Keratinocyte (primary cell): Measurements from ENCODE around the gene TMEM132C.

ENCODE experiments used
- EZH2 ChIP-seq: IDR thresholded peaks from one replicate; pipeline ENCODE4 v1.6.1; 2012; ENCODE audit warnings: inconsistent platforms, mild to moderate bottlenecking, low read length, moderate library complexity
- TF ChIP-seq, protein P1 (sequence below), 3 experiments: IDR thresholded peaks in 1 of 3; conservative IDR thresholded peaks in 1 of 3; optimal IDR thresholded peaks in 1 of 3; 2 replicates in 2 of 3; 3 replicates in 1 of 3; pipeline versions ENCODE3 to v1.5.1; 2011; ENCODE audit warnings: low read length in 3 of 3, mild to moderate bottlenecking in 3 of 3, moderate library complexity in 2 of 3, control low read depth in 1 of 3, inconsistent platforms in 1 of 3; ENCODE audit not compliant: insufficient read depth in 2 of 3; ENCODE audit errors: extremely low read depth in 1 of 3

GRCh38 chr12:128318946-128319345 is 52.0 kb downstream of the TMEM132C start:
- no peak for TF ChIP-seq EZH2
- TF ChIP-seq, protein P1, sequence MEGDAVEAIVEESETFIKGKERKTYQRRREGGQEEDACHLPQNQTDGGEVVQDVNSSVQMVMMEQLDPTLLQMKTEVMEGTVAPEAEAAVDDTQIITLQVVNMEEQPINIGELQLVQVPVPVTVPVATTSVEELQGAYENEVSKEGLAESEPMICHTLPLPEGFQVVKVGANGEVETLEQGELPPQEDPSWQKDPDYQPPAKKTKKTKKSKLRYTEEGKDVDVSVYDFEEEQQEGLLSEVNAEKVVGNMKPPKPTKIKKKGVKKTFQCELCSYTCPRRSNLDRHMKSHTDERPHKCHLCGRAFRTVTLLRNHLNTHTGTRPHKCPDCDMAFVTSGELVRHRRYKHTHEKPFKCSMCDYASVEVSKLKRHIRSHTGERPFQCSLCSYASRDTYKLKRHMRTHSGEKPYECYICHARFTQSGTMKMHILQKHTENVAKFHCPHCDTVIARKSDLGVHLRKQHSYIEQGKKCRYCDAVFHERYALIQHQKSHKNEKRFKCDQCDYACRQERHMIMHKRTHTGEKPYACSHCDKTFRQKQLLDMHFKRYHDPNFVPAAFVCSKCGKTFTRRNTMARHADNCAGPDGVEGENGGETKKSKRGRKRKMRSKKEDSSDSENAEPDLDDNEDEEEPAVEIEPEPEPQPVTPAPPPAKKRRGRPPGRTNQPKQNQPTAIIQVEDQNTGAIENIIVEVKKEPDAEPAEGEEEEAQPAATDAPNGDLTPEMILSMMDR (optimal IDR thresholded peaks at IDR 0.05 in 1 of 3, IDR thresholded peaks at IDR 0.05 in 1 of 3, conservative IDR thresholded peaks at IDR 0.05 in 1 of 3; ENCODE audit: extremely low read depth in 1 of 3, insufficient read depth in 2 of 3, low read length in 3 of 3), result no peak
